Neural progenitor cell (in vitro differentiated cells): ENCODE results near the gene KCNMA1. TPM values are rescaled to one million over a fixed set of nuclear protein-coding genes. Genes with fewer than 3 reads are reported as not detected.

Source experiments
- DNase-seq: peaks from one replicate; pipeline ENCODE4 v3.0.0-alpha.2; 2016; ENCODE audit warnings: low spot score
- H2AFZ ChIP-seq: fragments of 200-600 bp; sonication (generic); replicated peaks from 2 replicates; pipeline ENCODE4 v1.6.1; 2016; ENCODE audit warnings: antibody characterized with exemption
- H3F3A ChIP-seq: fragments of 200-600 bp; sonication (generic); 2 replicates; pipeline ENCODE4 v1.6.1; 2016; ENCODE audit warnings: antibody characterized with exemption, low read depth
- H3K27ac ChIP-seq: fragments of 200-600 bp; sonication (generic); 2 replicates; pipeline ENCODE4 v1.5.1; 2016; ENCODE audit warnings: mild to moderate bottlenecking
- H3K27me3 ChIP-seq: fragments of 200-600 bp; sonication (generic); 2 replicates; pipeline ENCODE4 v1.6.1; 2016; ENCODE audit warnings: mild to moderate bottlenecking, moderate library complexity
- H3K36me3 ChIP-seq: fragments of 200-600 bp; sonication (generic); 2 replicates; pipeline ENCODE4 v1.5.1; 2016
- H3K4me1 ChIP-seq: fragments of 200-600 bp; sonication (generic); 2 replicates; pipeline ENCODE4 v1.6.1; 2016; ENCODE audit warnings: mixed run types
- H3K4me2 ChIP-seq: fragments of 200-600 bp; sonication (generic); 2 replicates; pipeline ENCODE4 v1.6.1; 2016
- H3K4me3 ChIP-seq: fragments of 200-600 bp; sonication (generic); 2 replicates; pipeline ENCODE4 v1.5.1; 2016
- H3K79me2 ChIP-seq: fragments of 200-600 bp; sonication (generic); 2 replicates; pipeline ENCODE4 v1.6.1; 2016; ENCODE audit warnings: low read depth
- H3K9ac ChIP-seq: fragments of 200-600 bp; sonication (generic); 2 replicates; pipeline ENCODE4 v1.6.1; 2016
- H3K9me3 ChIP-seq: fragments of 200-600 bp; sonication (generic); 2 replicates; pipeline ENCODE4 v1.5.1; 2016; ENCODE audit warnings: low read depth
- H4K20me1 ChIP-seq: fragments of 200-600 bp; sonication (generic); 2 replicates; pipeline ENCODE4 v1.6.1; 2016; ENCODE audit warnings: low read depth
- H3K27ac Mint-ChIP-seq: 3 replicates; pipeline ENCODE4 v1.8.0; 2021; ENCODE audit warnings: mixed read lengths
- H3K27me3 Mint-ChIP-seq: 2 replicates; pipeline ENCODE4 v1.8.0; 2022; ENCODE audit warnings: low read depth, mild to moderate bottlenecking, inconsistent platforms, moderate library complexity, mixed read lengths; ENCODE audit not compliant: insufficient read depth
- H3K36me3 Mint-ChIP-seq: 3 replicates; pipeline ENCODE4 v1.8.0; 2021; ENCODE audit warnings: mixed read lengths
- H3K4me1 Mint-ChIP-seq: 3 replicates; pipeline ENCODE4 v1.8.0; 2021; ENCODE audit warnings: mixed read lengths
- H3K4me3 Mint-ChIP-seq: 3 replicates; pipeline ENCODE4 v1.8.0; 2021; ENCODE audit warnings: mild to moderate bottlenecking, moderate library complexity, mixed read lengths
- H3K9me3 Mint-ChIP-seq: 3 replicates; pipeline ENCODE4 v1.8.0; 2020; ENCODE audit warnings: mixed read lengths
- EZH2 ChIP-seq: fragments of 200-600 bp; sonication (generic); IDR thresholded peaks from 2 replicates; pipeline ENCODE4 v1.6.1; 2017; ENCODE audit warnings: antibody characterized with exemption, mild to moderate bottlenecking, moderate library complexity
- EZH2phosphoT487 ChIP-seq: fragments of 200-600 bp; sonication (generic); IDR thresholded peaks from 2 replicates; pipeline ENCODE4 v1.6.1; 2017; ENCODE audit warnings: antibody characterized with exemption
- total RNA-seq: library from RNA; depleted of rRNA; stranded (reverse); fragments of >200 nt; gene quantifications from 2 replicates; pipeline ENCODE4 v1.2.3, GENCODE V29; 2015; ENCODE audit warnings: low replicate concordance
- TF ChIP-seq, protein P1 (sequence below): fragments of 200-600 bp; sonication (generic); IDR thresholded peaks from 2 replicates; pipeline ENCODE4 v1.5.1; 2017; ENCODE audit warnings: antibody characterized with exemption, mild to moderate bottlenecking

The KCNMA1 gene
- total RNA-seq, 1 donor from 2014 or later, result 2.4 TPM

GRCh38 chr10:77279207-77279606 is 358.4 kb downstream of the KCNMA1 start:
- Histone ChIP-seq H3K27me3 (no peaks in the 10 kb centered on the region), H3K27ac (no peak overlapping the region)
- H3K9me3 Mint-ChIP-seq, result peaks cover 3% of the 10 kb centered on the region

GRCh38 chr10:77274046-77274795 is 363.4 kb downstream of the KCNMA1 start:
- Mint-ChIP-seq H3K9me3 (no peaks in the 10 kb centered on the region), H3K4me3 (no peak overlapping the region), H3K27ac (no peak overlapping the region), H3K36me3 (no peaks in the 10 kb centered on the region), H3K4me1 (peaks cover 13% of the 10 kb centered on the region), H3K27me3 (peaks cover 2% of the 10 kb centered on the region)
- no peaks in the 10 kb centered on the region for H3K27me3 ChIP-seq
- H3K4me1 ChIP-seq, result peaks cover 8% of the 10 kb centered on the region
- TF ChIP-seq EZH2phosphoT487 (no peak), EZH2 (no peak)
- TF ChIP-seq, protein P1, sequence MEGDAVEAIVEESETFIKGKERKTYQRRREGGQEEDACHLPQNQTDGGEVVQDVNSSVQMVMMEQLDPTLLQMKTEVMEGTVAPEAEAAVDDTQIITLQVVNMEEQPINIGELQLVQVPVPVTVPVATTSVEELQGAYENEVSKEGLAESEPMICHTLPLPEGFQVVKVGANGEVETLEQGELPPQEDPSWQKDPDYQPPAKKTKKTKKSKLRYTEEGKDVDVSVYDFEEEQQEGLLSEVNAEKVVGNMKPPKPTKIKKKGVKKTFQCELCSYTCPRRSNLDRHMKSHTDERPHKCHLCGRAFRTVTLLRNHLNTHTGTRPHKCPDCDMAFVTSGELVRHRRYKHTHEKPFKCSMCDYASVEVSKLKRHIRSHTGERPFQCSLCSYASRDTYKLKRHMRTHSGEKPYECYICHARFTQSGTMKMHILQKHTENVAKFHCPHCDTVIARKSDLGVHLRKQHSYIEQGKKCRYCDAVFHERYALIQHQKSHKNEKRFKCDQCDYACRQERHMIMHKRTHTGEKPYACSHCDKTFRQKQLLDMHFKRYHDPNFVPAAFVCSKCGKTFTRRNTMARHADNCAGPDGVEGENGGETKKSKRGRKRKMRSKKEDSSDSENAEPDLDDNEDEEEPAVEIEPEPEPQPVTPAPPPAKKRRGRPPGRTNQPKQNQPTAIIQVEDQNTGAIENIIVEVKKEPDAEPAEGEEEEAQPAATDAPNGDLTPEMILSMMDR, result no peak
- H3F3A ChIP-seq, result no peaks in the 10 kb centered on the region
- no peak overlapping the region for H3K27ac ChIP-seq
- H3K4me3 ChIP-seq, result no peak overlapping the region
- peak; percentile 31 for DNase-seq
- no peaks in the 10 kb centered on the region for H3K9me3 ChIP-seq
- no peak overlapping the region for H2AFZ ChIP-seq
- H3K9ac ChIP-seq, result no peak overlapping the region
- H3K4me2 ChIP-seq, result no peak overlapping the region
- no peaks in the 10 kb centered on the region for H3K36me3 ChIP-seq
- H4K20me1 ChIP-seq, result no peaks in the 10 kb centered on the region
- no peaks in the 10 kb centered on the region for H3K79me2 ChIP-seq

More at GRCh38 chr10:77279207-77279606, 358.4 kb downstream of the KCNMA1 start:
- Histone ChIP-seq H3K4me3 (no peak overlapping the region), H3K9ac (no peak overlapping the region), H3K4me2 (no peak overlapping the region), H3K79me2 (no peaks in the 10 kb centered on the region), H2AFZ (no peak overlapping the region), H3F3A (no peaks in the 10 kb centered on the region), H4K20me1 (no peaks in the 10 kb centered on the region), H3K4me1 (peaks cover 1% of the 10 kb centered on the region), H3K36me3 (no peaks in the 10 kb centered on the region), H3K9me3 (no peaks in the 10 kb centered on the region)
- H3K4me1 Mint-ChIP-seq, result peaks cover 11% of the 10 kb centered on the region
- peaks cover 7% of the 10 kb centered on the region for H3K27me3 Mint-ChIP-seq
- no peak for TF ChIP-seq EZH2phosphoT487
- TF ChIP-seq EZH2, result no peak
- TF ChIP-seq, protein P1, result no peak
- no peaks in the 10 kb centered on the region for H3K36me3 Mint-ChIP-seq
- no peak overlapping the region for H3K27ac Mint-ChIP-seq
- no peak for DNase-seq
- H3K4me3 Mint-ChIP-seq, result no peak overlapping the region

DNA sequence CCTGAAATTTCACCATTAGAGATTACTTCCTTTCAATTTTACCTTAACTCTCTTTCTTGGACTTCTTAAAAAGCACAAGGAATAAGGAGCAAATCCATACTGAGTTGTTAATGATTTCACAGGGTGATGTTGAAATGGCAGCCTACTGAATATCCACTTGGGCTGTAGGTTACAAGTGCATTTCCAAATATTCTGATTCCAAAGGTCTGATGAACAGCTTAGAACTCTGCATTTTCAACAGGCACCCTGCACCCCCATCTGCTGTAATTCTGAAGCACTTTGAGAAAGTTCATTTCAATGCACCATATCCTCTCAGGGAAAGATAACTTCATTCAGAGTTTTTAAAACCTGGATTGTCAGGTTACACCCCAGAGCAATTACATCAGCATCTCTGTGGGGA is 368.4 kb downstream of the KCNMA1 start:
- no peak for DNase-seq
- Mint-ChIP-seq H3K4me3 (no peak overlapping the region), H3K36me3 (no peaks in the 10 kb centered on the region), H3K4me1 (peaks cover 26% of the 10 kb centered on the region), H3K9me3 (no peaks in the 10 kb centered on the region), H3K27me3 (no peaks in the 10 kb centered on the region), H3K27ac (peak overlapping the region; percentile 25)
- H3K27ac ChIP-seq, result no peak overlapping the region
- no peak overlapping the region for H2AFZ ChIP-seq
- H3F3A ChIP-seq, result no peaks in the 10 kb centered on the region
- no peaks in the 10 kb centered on the region for H3K9me3 ChIP-seq
- peaks cover 24% of the 10 kb centered on the region for H3K4me1 ChIP-seq
- H3K27me3 ChIP-seq, result no peaks in the 10 kb centered on the region
- H3K4me3 ChIP-seq, result no peak overlapping the region
- H4K20me1 ChIP-seq, result no peaks in the 10 kb centered on the region
- no peak overlapping the region for H3K9ac ChIP-seq
- no peaks in the 10 kb centered on the region for H3K36me3 ChIP-seq
- peak overlapping the region; percentile 30 for H3K4me2 ChIP-seq
- no peaks in the 10 kb centered on the region for H3K79me2 ChIP-seq
- TF ChIP-seq EZH2 (no peak), EZH2phosphoT487 (no peak)
- TF ChIP-seq, protein P1, result no peak
